CD4-positive, alpha-beta T cell treated with Interferon alpha-2 for 1 hour (primary cell): ENCODE measurements around the gene MARCHF3.
"Not testable (repeated sequence)": the region's sequence is repeated elsewhere in the genome, so short reads cannot be mapped to it uniquely, and the experiment has no call there.

Source experiments
- DNase-seq, 2 donors: peaks; one replicate each; pipeline ENCODE4 v3.0.0-alpha.2; 2020 to 2022

MARCHF3 gene

GRCh38 chr5:127011153-127011552, 19.2 kb downstream of the MARCHF3 start:
- DNase-seq = no peak

- DNase-seq = no peak
These were observed 20.0 kb downstream of the MARCHF3 start for GRCh38 chr5:127010362-127010761.

GRCh38 chr5:127009784-127010183, 20.6 kb downstream of the MARCHF3 start:
- DNase-seq = no peak

- DNase-seq = no peak
These were observed 21.9 kb downstream of the MARCHF3 start for GRCh38 chr5:127008300-127008975.

GRCh38 chr5:127007522-127007921, 22.8 kb downstream of the MARCHF3 start:
- no peak for DNase-seq

GRCh38 chr5:127006744-127007143, 23.6 kb downstream of the MARCHF3 start:
- DNase-seq = no peak

- not testable (repeated sequence) for DNase-seq
These were observed 25.1 kb downstream of the MARCHF3 start for GRCh38 chr5:127005282-127005681.

GRCh38 chr5:127004721-127005120, 25.6 kb downstream of the MARCHF3 start:
- no peak for DNase-seq

- no peak for DNase-seq
These were observed 26.4 kb downstream of the MARCHF3 start for GRCh38 chr5:127003798-127004495.

- no peak for DNase-seq
These were observed 28.0 kb downstream of the MARCHF3 start for GRCh38 chr5:127002390-127002789.

GRCh38 chr5:127001621-127002296, 28.6 kb downstream of the MARCHF3 start:
- no peak for DNase-seq

GRCh38 chr5:126998895-126999570, 31.3 kb downstream of the MARCHF3 start:
- DNase-seq = no peak

- no peak for DNase-seq
These were observed 32.1 kb downstream of the MARCHF3 start for GRCh38 chr5:126998201-126998631.

GRCh38 chr5:126995689-126996088, 34.7 kb downstream of the MARCHF3 start:
- no peak for DNase-seq

GRCh38 chr5:126995039-126995438, 35.3 kb downstream of the MARCHF3 start:
- no peak for DNase-seq

- DNase-seq = no peak
These were observed 35.9 kb downstream of the MARCHF3 start for GRCh38 chr5:126994485-126994884.

- peak; percentile 56 to 62 for DNase-seq
These were observed 42.3 kb downstream of the MARCHF3 start for GRCh38 chr5:126988021-126988569.

GRCh38 chr5:126987271-126987899, 43.0 kb downstream of the MARCHF3 start:
- DNase-seq = no peak

GRCh38 chr5:126984632-126985031, 45.7 kb downstream of the MARCHF3 start:
- DNase-seq = no peak

- no peak for DNase-seq
These were observed 46.5 kb downstream of the MARCHF3 start for GRCh38 chr5:126983874-126984266.

GRCh38 chr5:126982926-126983873, 47.2 kb downstream of the MARCHF3 start:
- DNase-seq = no peak
